Right cardiac atrium (tissue), 5 donors: ENCODE data around the gene MELTF. TPM values are rescaled to one million over a fixed set of nuclear protein-coding genes. Genes with fewer than 3 reads are reported as not detected.

Experiments
- ATAC-seq, 2 donors: fragments of 200-7000 bp; cut with Tn5 transposase; one replicate each; pipeline versions ENCODE4 v1.8.0 to v1.9.1; 2020; ENCODE audit warnings: moderate library complexity in 2 of 2, mild to moderate bottlenecking in 1 of 2
- DNase-seq, 3 donors: peaks; one replicate each; pipeline ENCODE4 v3.0.0-alpha.2; 2020
- H3K27ac ChIP-seq: one replicate; pipeline ENCODE4 v1.5.1; 2013; ENCODE audit warnings: mild to moderate bottlenecking, low read length, control low read depth, moderate library complexity
- H3K27me3 ChIP-seq: one replicate; pipeline ENCODE4 v1.6.1; 2013; ENCODE audit not compliant: control insufficient read depth, insufficient read depth
- H3K4me1 ChIP-seq: one replicate; pipeline ENCODE4 v1.6.1; 2013; ENCODE audit warnings: low read length; ENCODE audit not compliant: control insufficient read depth, insufficient read depth
- H3K4me3 ChIP-seq: one replicate; pipeline ENCODE4 v1.5.1; 2013; ENCODE audit warnings: low read length, control low read depth
- H3K9me3 ChIP-seq: one replicate; pipeline ENCODE4 v1.6.1; 2013; ENCODE audit warnings: low read length; ENCODE audit not compliant: control insufficient read depth
- WGBS: extraction: QIAGEN DNeasy Blood & Tissue Kit; methylation state at CpG from one replicate; pipeline ENCODE4 v1.1.7; 2013; 5-methylcytosine and 5-hydroxymethylcytosine counted together
- intact Hi-C, 4 donors: fragments of 100-400 bp; cut with DNase I; formaldehyde crosslinking; loops; one replicate each; pipeline versions ENCODE4 v1.11.0 to v1.14.0; 2022 to 2023
- polyA plus RNA-seq: library from polyadenylated mRNA; stranded (reverse); fragments of 200-250 nt; gene quantifications from one replicate; pipeline ENCODE4 v1.2.3, GENCODE V29; 2013
- total RNA-seq, 4 donors: library from RNA; stranded (reverse); fragmentation: NEBNext Ultra II Directional; extraction: Animal tissue kit (Norgen Biotek cat#: 25700); gene quantifications; one replicate each; pipeline ENCODE4 v1.2.1, GENCODE V29; 2021
- donor health status: healthy with polysubstance abuse.
- donor health status: DM: no; HTN: yes; CAD: no.
- donor health status: DM: no; HTN: no; CAD: no.
- donor health status: DM: no; HTN: yes; CAD: no; lungs with severe emphysema.
- donor health status: DM: yes; HTN: yes; CAD: no.

The MELTF gene
- total and polyA plus RNA-seq, 5 donors: 1.2 to 6.5 (median 2.4) TPM

DNA sequence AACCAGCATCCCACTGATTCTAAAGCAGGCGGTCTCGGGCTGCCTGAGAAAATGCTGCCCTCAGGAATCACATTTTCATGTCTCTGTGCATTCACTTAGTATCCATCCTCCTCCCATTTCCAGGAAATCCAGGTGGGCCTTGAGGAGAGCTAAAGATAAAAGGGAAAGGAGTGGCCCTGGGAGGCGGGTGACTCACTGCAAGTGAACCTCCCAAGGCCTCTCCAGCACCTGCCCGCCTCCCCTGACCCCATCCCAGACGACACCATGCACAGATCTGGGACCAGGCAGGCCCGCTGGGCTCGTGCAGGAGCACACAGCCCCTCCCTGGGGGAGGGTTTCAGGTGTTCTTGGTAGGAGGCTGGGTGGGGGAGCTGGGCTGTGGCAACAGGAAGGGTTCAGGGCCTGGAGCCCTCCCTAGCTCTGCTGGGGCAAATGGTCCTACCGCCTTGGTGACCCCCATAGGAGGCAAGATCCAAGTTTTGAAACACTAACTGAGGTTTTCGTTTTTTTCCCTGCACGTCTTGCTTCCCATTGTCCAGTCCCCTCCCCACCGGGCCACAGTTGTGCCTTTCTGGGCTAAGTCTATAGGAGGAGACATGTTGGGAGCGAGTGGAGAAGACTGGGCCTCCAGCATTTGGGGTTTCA, 22.2 kb downstream of the MELTF start:
- peak in 1 of 3 donors; percentile 18 for DNase-seq
- ATAC-seq: no peak
- Histone ChIP-seq H3K27ac (no peak overlapping the region), H3K27me3 (no peaks in the 10 kb centered on the region), H3K4me1 (no peaks in the 10 kb centered on the region), H3K9me3 (no peaks in the 10 kb centered on the region), H3K4me3 (no peak overlapping the region)
- WGBS: 85% methylated on average over 12 of the region's 12 CpGs
- intact Hi-C loops: loop anchor here in 2 of 4 donors (10.0 kb wide), 1 partner anchor 177 kb away; no protein-coding TSS in a partner anchor

DNA sequence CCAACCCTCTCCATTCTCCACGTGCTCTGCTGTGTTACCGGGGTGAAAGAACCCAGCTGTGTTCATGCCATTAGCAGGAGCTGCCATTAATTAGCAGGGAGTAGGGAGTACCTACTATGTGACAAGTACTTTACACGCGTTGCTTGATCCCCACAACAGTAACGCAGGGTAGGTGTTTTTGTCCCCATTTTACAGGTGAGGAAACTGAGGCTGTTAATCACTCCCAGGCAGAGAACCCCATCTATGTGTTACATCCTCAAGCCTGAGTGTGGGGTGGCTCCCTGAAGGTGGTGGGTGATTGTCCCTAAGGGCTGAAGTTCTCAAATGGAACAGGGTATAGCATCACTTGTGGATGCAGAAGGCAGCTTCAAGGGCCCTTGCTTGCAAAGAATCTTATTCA, 22.8 kb downstream of the MELTF start:
- intact Hi-C loops: loop anchor here in 2 of 4 donors (10.0 kb wide), 1 partner anchor 178 kb away; no protein-coding TSS in a partner anchor
- DNase-seq (peak in 1 of 3 donors; percentile 3), ATAC-seq (no peak)

GRCh38 chr3:197006446-197006845, 23.2 kb downstream of the MELTF start:
- no peak for ATAC-seq
- Histone ChIP-seq H3K27me3 (no peaks in the 10 kb centered on the region), H3K27ac (no peak overlapping the region), H3K4me3 (no peak overlapping the region), H3K4me1 (no peaks in the 10 kb centered on the region), H3K9me3 (no peaks in the 10 kb centered on the region)
- intact Hi-C loops: loop anchor here in 2 of 4 donors (10.0 kb wide), 1 partner anchor 178 kb away; no protein-coding TSS in a partner anchor
- DNase-seq: peak in 1 of 3 donors; percentile 54
- 90% methylated on average over 11 of the region's 11 CpGs for WGBS

More for the DNA sequence above, 22.8 kb downstream of the MELTF start:
- 95% methylated on average over 5 of the region's 5 CpGs for WGBS
- Histone ChIP-seq H3K27ac (no peak overlapping the region), H3K4me1 (no peaks in the 10 kb centered on the region), H3K9me3 (no peaks in the 10 kb centered on the region), H3K4me3 (no peak overlapping the region), H3K27me3 (no peaks in the 10 kb centered on the region)

GRCh38 chr3:197003461-197004385, 25.9 kb downstream of the MELTF start:
- H3K27ac ChIP-seq: no peak overlapping the region
- ATAC-seq: no peak
- intact Hi-C loops: loop anchor here (5.0 to 10.0 kb wide), 2 partner anchors 181 to 184 kb away; no protein-coding TSS in a partner anchor
- no peaks in the 10 kb centered on the region for H3K4me1 ChIP-seq
- WGBS: 25% methylated on average over 61 of the region's 61 CpGs
- H3K4me3 ChIP-seq: peak overlapping the region; percentile 94
- no peaks in the 10 kb centered on the region for H3K9me3 ChIP-seq
- peak in 2 of 3 donors; percentile 67 to 72 for DNase-seq
- H3K27me3 ChIP-seq: no peaks in the 10 kb centered on the region

DNA sequence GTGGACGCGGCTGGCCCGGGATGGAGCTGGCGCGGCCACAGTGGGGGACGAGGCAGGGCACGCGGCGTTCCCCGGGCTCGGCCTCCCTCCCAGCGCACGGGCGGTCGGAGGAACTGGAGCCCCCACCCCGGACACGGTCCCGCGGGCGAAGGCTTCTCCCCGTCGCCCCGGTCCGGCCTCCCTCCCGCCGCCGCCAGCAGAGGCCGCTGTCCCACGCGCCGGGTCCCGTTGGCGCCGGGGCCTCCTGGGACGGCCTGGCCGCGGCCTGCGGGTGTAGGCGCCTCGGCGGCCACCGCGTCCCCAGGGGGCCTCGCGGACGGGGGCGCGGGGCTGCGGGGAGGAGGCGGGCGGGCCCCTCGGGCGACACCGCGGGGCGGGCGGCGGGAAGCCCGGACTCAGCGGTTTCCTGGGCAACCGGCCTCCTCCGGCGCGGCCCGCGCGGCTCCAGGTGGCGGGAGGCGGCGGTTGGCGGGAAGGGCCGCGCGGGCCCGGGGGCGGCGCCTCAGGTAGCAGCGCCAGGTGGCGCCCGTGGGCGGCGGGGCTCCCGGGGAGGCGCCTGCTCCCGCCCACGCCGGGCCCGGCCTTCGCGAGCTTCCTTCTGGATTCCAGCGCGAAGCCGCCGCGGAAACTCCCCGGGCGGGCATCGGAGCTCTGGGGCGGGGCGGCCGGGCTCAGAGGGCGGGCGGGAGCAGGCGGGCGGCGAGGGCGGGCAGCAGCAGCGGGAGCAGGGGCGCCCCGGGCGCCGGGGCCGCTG, 26.7 kb downstream of the MELTF start:
- ATAC-seq: peak; percentile 89

GRCh38 chr3:197001972-197002700, 27.5 kb downstream of the MELTF start:
- no peaks in the 10 kb centered on the region for H3K27me3 ChIP-seq
- H3K4me1 ChIP-seq: no peaks in the 10 kb centered on the region
- ATAC-seq (peak; percentile 47 to 52), DNase-seq (peak in 1 of 3 donors; percentile 75)
- H3K9me3 ChIP-seq: no peaks in the 10 kb centered on the region
- 20% methylated on average over 55 of the region's 55 CpGs for WGBS
- peak overlapping the region; percentile 2 for H3K27ac ChIP-seq
- H3K4me3 ChIP-seq: peak overlapping the region; percentile 94
- intact Hi-C loops: loop anchor here (5.0 to 10.0 kb wide), 2 partner anchors 183 to 185 kb away; no protein-coding TSS in a partner anchor

More for the DNA sequence above, 26.7 kb downstream of the MELTF start:
- under 1% methylated on average over 112 of the region's 113 CpGs for WGBS
- peak; percentile 75 to 92 (median 91) for DNase-seq
- intact Hi-C loops: loop anchor here (5.0 to 10.0 kb wide), 2 partner anchors 182 to 184 kb away; no protein-coding TSS in a partner anchor
- no peaks in the 10 kb centered on the region for H3K27me3 ChIP-seq
- H3K4me3 ChIP-seq: peak overlapping the region; percentile 94
- no peaks in the 10 kb centered on the region for H3K9me3 ChIP-seq
- H3K4me1 ChIP-seq: no peaks in the 10 kb centered on the region
- H3K27ac ChIP-seq: peak overlapping the region; percentile 2

DNA sequence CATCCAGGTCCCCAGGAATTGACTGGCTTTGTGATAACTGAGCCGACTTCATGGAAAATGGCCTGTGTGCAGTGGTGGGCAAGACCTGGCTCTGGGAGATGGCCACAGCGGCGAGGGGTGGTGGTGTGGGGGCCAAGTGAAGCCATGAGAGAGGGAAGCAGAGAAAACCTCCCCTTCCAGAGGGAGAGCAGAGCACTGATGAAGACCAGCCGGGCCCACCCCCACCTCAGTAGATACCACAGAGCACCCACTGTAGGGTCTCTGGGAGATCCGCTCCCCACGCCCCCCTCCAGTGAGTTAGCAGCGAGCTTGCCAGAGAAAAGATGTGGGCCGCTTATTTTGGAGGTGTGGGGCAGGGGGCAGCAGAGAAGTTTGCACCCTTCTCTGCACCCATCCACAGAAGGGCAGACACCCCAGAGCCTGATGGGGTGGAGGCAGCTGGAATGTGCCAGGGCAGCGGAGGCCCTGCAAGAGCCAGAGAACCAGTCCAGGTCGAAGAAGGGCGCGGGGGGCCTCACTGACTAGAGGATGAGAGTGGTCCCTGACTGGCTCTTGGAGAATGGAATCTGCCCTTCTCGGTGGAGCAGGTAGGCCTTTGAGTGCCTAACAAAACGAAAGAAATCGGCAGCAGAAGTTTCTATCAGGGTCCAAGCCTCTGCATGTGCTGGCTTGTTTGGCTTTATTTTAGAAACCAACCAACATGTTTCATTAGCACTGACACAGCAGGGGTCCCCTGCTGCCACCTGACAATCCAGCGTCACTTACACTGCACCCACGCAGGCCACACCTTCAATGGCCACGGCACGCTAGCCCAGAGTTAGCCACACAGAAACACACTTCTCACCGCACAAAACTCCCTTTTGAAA, 28.3 kb downstream of the MELTF start:
- no peaks in the 10 kb centered on the region for H3K27me3 ChIP-seq
- 94% methylated on average over 20 of the region's 20 CpGs for WGBS
- no peak overlapping the region for H3K4me3 ChIP-seq
- H3K4me1 ChIP-seq: no peaks in the 10 kb centered on the region
- intact Hi-C loops: loop anchor here (5.0 to 10.0 kb wide), 2 partner anchors 183 to 186 kb away; no protein-coding TSS in a partner anchor
- no peak overlapping the region for H3K27ac ChIP-seq
- H3K9me3 ChIP-seq: no peaks in the 10 kb centered on the region
- peak in 1 of 3 donors; percentile 36 for DNase-seq
- ATAC-seq: no peak

GRCh38 chr3:197000211-197000610, 29.4 kb downstream of the MELTF start:
- DNase-seq (peak in 1 of 3 donors; percentile 8), ATAC-seq (no peak)
- intact Hi-C loops: loop anchor here (5.0 to 10.0 kb wide), 2 partner anchors 185 to 187 kb away; no protein-coding TSS in a partner anchor
- 84% methylated on average over 5 of the region's 5 CpGs for WGBS
- Histone ChIP-seq H3K9me3 (no peaks in the 10 kb centered on the region), H3K4me3 (no peak overlapping the region), H3K27ac (no peak overlapping the region), H3K27me3 (no peaks in the 10 kb centered on the region), H3K4me1 (no peaks in the 10 kb centered on the region)

DNA sequence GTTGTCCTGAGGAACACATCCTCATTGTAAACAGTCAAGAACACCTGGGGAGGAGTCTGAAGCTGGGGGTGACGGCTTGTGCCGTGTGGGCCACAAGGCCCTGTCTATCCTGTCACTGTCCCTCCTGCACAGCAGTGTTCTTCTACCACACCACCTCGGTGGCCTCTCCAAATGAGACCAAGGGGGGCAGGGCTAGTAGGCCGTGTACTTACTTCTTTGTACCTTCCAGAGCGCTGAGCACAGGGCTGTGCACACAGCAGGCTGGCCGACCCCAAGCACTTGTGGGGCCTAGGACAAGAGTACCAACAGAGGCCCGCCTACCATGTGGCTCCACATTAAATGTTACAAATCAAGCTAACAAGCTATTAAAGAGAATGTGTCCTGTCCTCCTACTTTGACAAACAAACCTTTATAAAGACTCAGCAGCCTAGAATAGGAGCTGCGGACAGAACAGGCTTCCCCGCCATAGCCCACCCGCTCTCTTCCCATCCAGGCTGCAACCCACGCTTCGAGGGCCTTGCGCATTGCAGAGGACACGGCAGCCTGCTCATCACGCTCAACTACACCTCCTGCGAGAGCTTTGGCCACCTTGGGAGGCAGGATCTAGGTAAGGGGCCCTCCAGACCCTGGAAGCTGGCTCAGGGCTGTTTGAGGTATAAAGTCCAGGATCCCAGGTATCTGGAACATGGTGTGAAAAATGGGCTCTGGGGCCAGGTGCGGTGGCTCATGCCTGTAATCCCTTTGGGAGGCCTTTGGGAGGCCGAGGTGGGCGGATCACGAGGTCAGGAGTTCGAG, 30.5 kb downstream of the MELTF start:
- Histone ChIP-seq H3K27ac (no peak overlapping the region), H3K4me1 (no peaks in the 10 kb centered on the region), H3K27me3 (no peaks in the 10 kb centered on the region), H3K9me3 (no peaks in the 10 kb centered on the region), H3K4me3 (no peak overlapping the region)
- no peak for ATAC-seq
- intact Hi-C loops: no loop called here
- peak in 1 of 3 donors; percentile 17 for DNase-seq
- 87% methylated on average over 21 of the region's 21 CpGs for WGBS
